ENCODE results near the gene PAH. TPM values are rescaled to one million over a fixed set of nuclear protein-coding genes. Genes with fewer than 3 reads are reported as not detected.
A peak's percentile ranks its signal among the peaks of the same experiment; 100 is the strongest.

PAH gene
- total and polyA plus RNA-seq, 9 donors: 0.22 to 8.4 (median 2.4) TPM; not detected in 5

- Histone ChIP-seq H3K27me3 (ENCODE audit: control insufficient read depth, insufficient read depth, low read length) (no peaks in the 10 kb centered on the region), H3K9me3 (replicated peaks; ENCODE audit: control insufficient read depth, low read depth, low read length) (no peaks in the 10 kb centered on the region), H3K4me3 (ENCODE audit: low read length) (no peak overlapping the region), H3K27ac (ENCODE audit: low read length) (no peak overlapping the region), H3K36me3 (ENCODE audit: control insufficient read depth, insufficient read depth, low read length) (no peaks in the 10 kb centered on the region), H3K4me1 (ENCODE audit: control insufficient read depth, insufficient read depth, low read length) (no peaks in the 10 kb centered on the region)
- WGBS (ENCODE audit: insufficient coverage): 67% methylated on average over 3 of the region's 3 CpGs
- DNase-seq: no peak
These were observed 15.0 kb downstream of the PAH start for GRCh38 chr12:102902093-102902492.

GRCh38 chr12:102900389-102900788, 16.7 kb downstream of the PAH start:
- Histone ChIP-seq H3K9me3 (replicated peaks; ENCODE audit: control insufficient read depth, low read depth, low read length) (no peaks in the 10 kb centered on the region), H3K27ac (ENCODE audit: low read length) (no peak overlapping the region), H3K36me3 (ENCODE audit: control insufficient read depth, insufficient read depth, low read length) (no peaks in the 10 kb centered on the region), H3K4me3 (ENCODE audit: low read length) (no peak overlapping the region), H3K4me1 (ENCODE audit: control insufficient read depth, insufficient read depth, low read length) (no peaks in the 10 kb centered on the region), H3K27me3 (ENCODE audit: control insufficient read depth, insufficient read depth, low read length) (no peaks in the 10 kb centered on the region)
- no CpG with 5 or more reads among the region's 2 CpGs for WGBS (ENCODE audit: insufficient coverage)
- DNase-seq: no peak

DNA sequence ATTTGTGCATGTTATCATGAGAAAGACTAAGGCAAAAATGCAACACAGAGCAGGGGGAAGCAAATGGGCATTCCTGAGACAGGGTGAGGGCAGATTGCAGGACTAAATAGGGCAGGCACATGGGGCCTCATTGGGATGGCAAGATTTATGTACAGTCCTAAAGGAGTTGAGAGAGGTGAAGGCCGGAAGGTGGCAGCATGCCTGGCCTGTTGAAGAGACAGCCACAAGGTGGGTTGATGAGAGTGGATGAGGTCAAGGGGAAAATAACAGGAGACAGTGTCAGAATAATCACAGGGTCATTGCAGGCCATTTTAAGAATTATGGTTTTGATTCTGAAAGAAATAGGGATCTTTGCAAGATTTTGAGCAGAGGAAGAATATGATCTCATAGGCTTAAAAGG, 21.0 kb downstream of the PAH start:
- no peak for DNase-seq
- no peaks in the 10 kb centered on the region for H3K36me3 ChIP-seq (ENCODE audit: control insufficient read depth, insufficient read depth, low read length)
- no peaks in the 10 kb centered on the region for H3K4me1 ChIP-seq (ENCODE audit: control insufficient read depth, insufficient read depth, low read length)
- 67% methylated on average over 1 of the region's 1 CpG for WGBS (ENCODE audit: insufficient coverage)
- H3K9me3 ChIP-seq (replicated peaks; ENCODE audit: control insufficient read depth, low read depth, low read length): no peaks in the 10 kb centered on the region
- no peaks in the 10 kb centered on the region for H3K27me3 ChIP-seq (ENCODE audit: control insufficient read depth, insufficient read depth, low read length)
- H3K4me3 ChIP-seq (ENCODE audit: low read length): no peak overlapping the region
- H3K27ac ChIP-seq (ENCODE audit: low read length): no peak overlapping the region

DNA sequence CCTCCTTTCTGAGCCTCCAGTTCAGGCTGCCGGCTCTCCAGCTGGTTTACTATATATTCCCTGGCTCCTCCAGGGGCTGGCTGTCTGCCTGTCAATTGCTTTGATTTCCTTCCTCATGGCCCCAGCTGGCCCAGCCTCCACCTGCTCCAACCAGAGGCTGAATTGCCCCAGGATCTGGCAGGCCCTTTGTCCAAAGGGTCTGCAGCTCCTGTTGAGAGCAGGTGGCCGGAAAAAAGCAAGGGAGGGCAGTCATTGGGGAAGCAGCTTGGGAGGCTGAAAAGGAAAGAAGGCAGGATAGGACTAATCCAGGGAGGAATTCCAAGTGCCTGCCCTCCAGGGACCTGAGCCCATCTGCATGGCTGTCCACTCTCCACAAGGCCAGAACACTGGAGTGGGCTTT, 25.3 kb downstream of the PAH start:
- Histone ChIP-seq H3K4me3 (ENCODE audit: low read length) (no peak overlapping the region), H3K36me3 (ENCODE audit: control insufficient read depth, insufficient read depth, low read length) (no peaks in the 10 kb centered on the region), H3K4me1 (ENCODE audit: control insufficient read depth, insufficient read depth, low read length) (no peaks in the 10 kb centered on the region), H3K9me3 (replicated peaks; ENCODE audit: control insufficient read depth, low read depth, low read length) (no peaks in the 10 kb centered on the region), H3K27me3 (ENCODE audit: control insufficient read depth, insufficient read depth, low read length) (no peaks in the 10 kb centered on the region), H3K27ac (ENCODE audit: low read length) (no peak overlapping the region)
- 32% methylated on average over 2 of the region's 2 CpGs for WGBS (ENCODE audit: insufficient coverage)
- DNase-seq: no peak

GRCh38 chr12:102888511-102888910, 28.5 kb downstream of the PAH start:
- Histone ChIP-seq H3K4me3 (ENCODE audit: low read length) (no peak overlapping the region), H3K27ac (ENCODE audit: low read length) (no peak overlapping the region), H3K27me3 (ENCODE audit: control insufficient read depth, insufficient read depth, low read length) (no peaks in the 10 kb centered on the region), H3K36me3 (ENCODE audit: control insufficient read depth, insufficient read depth, low read length) (no peaks in the 10 kb centered on the region), H3K4me1 (ENCODE audit: control insufficient read depth, insufficient read depth, low read length) (no peaks in the 10 kb centered on the region), H3K9me3 (replicated peaks; ENCODE audit: control insufficient read depth, low read depth, low read length) (no peaks in the 10 kb centered on the region)
- no peak for DNase-seq
- WGBS (ENCODE audit: insufficient coverage): 0% methylated on average over 1 of the region's 1 CpG

DNA sequence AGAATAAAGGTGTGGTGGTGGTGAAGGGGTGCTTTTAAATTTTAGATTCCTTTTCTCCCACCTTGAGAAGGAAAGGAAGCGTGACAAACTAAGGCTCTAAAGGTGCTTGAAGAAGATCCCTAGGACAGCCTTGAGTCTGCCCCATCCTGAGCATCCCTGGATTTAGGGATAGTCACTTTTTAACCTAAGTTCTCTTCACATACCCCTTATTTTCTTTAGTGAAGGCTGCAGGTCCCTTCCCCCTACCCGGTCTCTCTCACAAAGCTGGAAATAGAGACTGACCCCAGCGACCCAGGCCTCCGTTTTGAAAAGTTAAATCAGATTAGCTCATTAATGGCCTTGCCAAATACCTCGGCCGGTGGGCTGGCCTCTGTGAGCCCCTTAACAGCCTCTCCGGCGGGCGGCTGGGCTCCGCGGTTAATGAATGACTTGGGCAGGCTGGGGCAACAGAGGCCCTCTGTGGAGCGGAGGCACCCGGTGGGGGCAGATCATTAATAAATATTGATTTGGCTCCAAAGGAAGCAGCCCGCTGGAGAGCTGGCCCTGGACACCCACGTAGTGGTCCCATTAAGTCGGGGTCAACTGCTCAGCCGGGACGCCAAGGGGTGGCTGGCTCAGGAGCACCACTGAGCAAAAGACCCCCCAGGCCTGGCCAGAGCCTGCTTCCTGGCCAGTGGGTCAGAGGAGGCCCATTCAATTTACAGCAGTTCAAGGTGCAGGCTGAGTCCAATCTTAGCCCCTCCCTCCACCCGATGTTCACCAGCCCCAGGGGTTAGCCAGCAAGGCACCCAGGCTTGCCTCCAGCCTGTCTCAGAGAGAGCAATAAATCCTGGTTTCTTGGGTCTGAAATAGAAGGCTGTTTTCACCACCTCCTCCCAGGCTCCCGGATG, 31.8 kb downstream of the PAH start:
- DNase-seq: no peak
- Histone ChIP-seq H3K4me1 (ENCODE audit: control insufficient read depth, insufficient read depth, low read length) (no peaks in the 10 kb centered on the region), H3K36me3 (ENCODE audit: control insufficient read depth, insufficient read depth, low read length) (no peaks in the 10 kb centered on the region), H3K4me3 (ENCODE audit: low read length) (no peak overlapping the region), H3K27me3 (ENCODE audit: control insufficient read depth, insufficient read depth, low read length) (no peaks in the 10 kb centered on the region), H3K27ac (ENCODE audit: low read length) (no peak overlapping the region), H3K9me3 (replicated peaks; ENCODE audit: control insufficient read depth, low read depth, low read length) (no peaks in the 10 kb centered on the region)
- WGBS (ENCODE audit: insufficient coverage): 33% methylated on average over 14 of the region's 20 CpGs

GRCh38 chr12:102883204-102883799, 33.7 kb downstream of the PAH start:
- Histone ChIP-seq H3K4me3 (ENCODE audit: low read length) (no peak overlapping the region), H3K36me3 (ENCODE audit: control insufficient read depth, insufficient read depth, low read length) (no peaks in the 10 kb centered on the region), H3K27me3 (ENCODE audit: control insufficient read depth, insufficient read depth, low read length) (no peaks in the 10 kb centered on the region), H3K9me3 (replicated peaks; ENCODE audit: control insufficient read depth, low read depth, low read length) (no peaks in the 10 kb centered on the region), H3K4me1 (ENCODE audit: control insufficient read depth, insufficient read depth, low read length) (no peaks in the 10 kb centered on the region), H3K27ac (ENCODE audit: low read length) (no peak overlapping the region)
- WGBS (ENCODE audit: insufficient coverage): 46% methylated on average over 6 of the region's 8 CpGs
- DNase-seq: peak; percentile 16

DNA sequence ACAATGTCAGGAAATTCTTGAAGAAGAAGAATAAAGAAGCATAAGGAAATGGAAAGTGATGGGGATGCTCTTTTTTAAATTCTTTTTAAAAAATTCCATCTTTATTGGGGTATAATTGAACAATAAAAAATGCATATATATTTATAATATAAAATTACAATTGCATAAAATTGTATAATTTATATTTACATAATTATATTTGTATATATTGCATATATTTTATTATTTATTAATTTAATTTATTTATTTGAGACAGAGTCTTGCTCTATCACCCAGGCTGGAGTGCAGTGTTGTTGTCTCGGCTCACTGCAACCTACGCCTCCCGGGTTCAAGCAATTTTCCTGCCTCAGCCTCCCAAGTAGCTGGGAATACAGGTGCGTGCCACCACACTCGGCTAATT, 36.3 kb downstream of the PAH start:
- no peaks in the 10 kb centered on the region for H3K27me3 ChIP-seq (ENCODE audit: control insufficient read depth, insufficient read depth, low read length)
- no peak overlapping the region for H3K27ac ChIP-seq (ENCODE audit: low read length)
- no peaks in the 10 kb centered on the region for H3K9me3 ChIP-seq (replicated peaks; ENCODE audit: control insufficient read depth, low read depth, low read length)
- H3K4me3 ChIP-seq (ENCODE audit: low read length): no peak overlapping the region
- no peaks in the 10 kb centered on the region for H3K36me3 ChIP-seq (ENCODE audit: control insufficient read depth, insufficient read depth, low read length)
- WGBS (ENCODE audit: insufficient coverage): 93% methylated on average over 2 of the region's 5 CpGs
- DNase-seq: no peak
- no peaks in the 10 kb centered on the region for H3K4me1 ChIP-seq (ENCODE audit: control insufficient read depth, insufficient read depth, low read length)

- no peaks in the 10 kb centered on the region for H3K27me3 ChIP-seq (ENCODE audit: control insufficient read depth, insufficient read depth, low read length)
- H3K36me3 ChIP-seq (ENCODE audit: control insufficient read depth, insufficient read depth, low read length): no peaks in the 10 kb centered on the region
- no peaks in the 10 kb centered on the region for H3K4me1 ChIP-seq (ENCODE audit: control insufficient read depth, insufficient read depth, low read length)
- DNase-seq: peak; percentile 58
- H3K27ac ChIP-seq (ENCODE audit: low read length): no peak overlapping the region
- no peaks in the 10 kb centered on the region for H3K9me3 ChIP-seq (replicated peaks; ENCODE audit: control insufficient read depth, low read depth, low read length)
- WGBS (ENCODE audit: insufficient coverage): 27% methylated on average over 2 of the region's 9 CpGs
- no peak overlapping the region for H3K4me3 ChIP-seq (ENCODE audit: low read length)
These were observed 37.8 kb downstream of the PAH start for GRCh38 chr12:102879144-102879763.

- DNase-seq: no peak
These were observed 40.2 kb downstream of the PAH start for GRCh38 chr12:102876883-102877282.

More at GRCh38 chr12:102876883-102877282, 40.2 kb downstream of the PAH start:
- H3K27me3 ChIP-seq (ENCODE audit: control insufficient read depth, insufficient read depth, low read length): no peaks in the 10 kb centered on the region
- no peaks in the 10 kb centered on the region for H3K4me1 ChIP-seq (ENCODE audit: control insufficient read depth, insufficient read depth, low read length)
- no peaks in the 10 kb centered on the region for H3K36me3 ChIP-seq (ENCODE audit: control insufficient read depth, insufficient read depth, low read length)
- WGBS (ENCODE audit: insufficient coverage): 100% methylated on average over 1 of the region's 6 CpGs
- H3K27ac ChIP-seq (ENCODE audit: low read length): no peak overlapping the region
- H3K4me3 ChIP-seq (ENCODE audit: low read length): no peak overlapping the region
- H3K9me3 ChIP-seq (replicated peaks; ENCODE audit: control insufficient read depth, low read depth, low read length): no peaks in the 10 kb centered on the region
